Skeletal muscle tissue (tissue), 4 donors: ENCODE results near the gene STK38. TPM values are rescaled to one million over a fixed set of nuclear protein-coding genes. Genes with fewer than 3 reads are reported as not detected.
"Not testable (repeated sequence)": the region's sequence is repeated elsewhere in the genome, so short reads cannot be mapped to it uniquely, and the experiment has no call there.

Experiments
- H3K27ac ChIP-seq: one replicate; pipeline ENCODE4 v1.7.0; 2013; ENCODE audit warnings: mild to moderate bottlenecking, low read depth, low read length, inconsistent platforms
- H3K27me3 ChIP-seq, 3 donors: one replicate each; pipeline ENCODE4 v1.7.0; 2013; ENCODE audit warnings: low read length in 3 of 3; ENCODE audit not compliant: control insufficient read depth in 3 of 3, insufficient read depth in 3 of 3
- H3K36me3 ChIP-seq, 3 donors: one replicate each; pipeline ENCODE4 v1.7.0; 2013; ENCODE audit warnings: low read length in 3 of 3; ENCODE audit not compliant: control insufficient read depth in 3 of 3, insufficient read depth in 3 of 3
- H3K4me1 ChIP-seq, 3 donors: one replicate each; pipeline ENCODE4 v1.7.0; 2013; ENCODE audit warnings: low read length in 3 of 3, mild to moderate bottlenecking in 3 of 3; ENCODE audit not compliant: control insufficient read depth in 3 of 3, insufficient read depth in 3 of 3
- H3K4me3 ChIP-seq, 3 donors: one replicate each; pipeline ENCODE4 v1.7.0; 2013; ENCODE audit warnings: low read length in 3 of 3
- H3K9ac ChIP-seq, 3 donors: one replicate each; pipeline ENCODE4 v1.7.0; 2013; ENCODE audit warnings: low read length in 3 of 3, mild to moderate bottlenecking in 3 of 3, moderate library complexity in 2 of 3, low read depth in 1 of 3
- H3K9me3 ChIP-seq, 3 donors: one replicate each; pipeline ENCODE4 v1.7.0; 2013; ENCODE audit warnings: low read length in 3 of 3; ENCODE audit not compliant: control insufficient read depth in 3 of 3
- total RNA-seq: library from RNA; depleted of rRNA; stranded (reverse); fragments of >200 nt; gene quantifications from one replicate; pipeline ENCODE4 v1.2.3, GENCODE V29; 2014
- donor health status: Osteomylitis.

STK38 gene
- total RNA-seq, result 16.2 TPM

DNA sequence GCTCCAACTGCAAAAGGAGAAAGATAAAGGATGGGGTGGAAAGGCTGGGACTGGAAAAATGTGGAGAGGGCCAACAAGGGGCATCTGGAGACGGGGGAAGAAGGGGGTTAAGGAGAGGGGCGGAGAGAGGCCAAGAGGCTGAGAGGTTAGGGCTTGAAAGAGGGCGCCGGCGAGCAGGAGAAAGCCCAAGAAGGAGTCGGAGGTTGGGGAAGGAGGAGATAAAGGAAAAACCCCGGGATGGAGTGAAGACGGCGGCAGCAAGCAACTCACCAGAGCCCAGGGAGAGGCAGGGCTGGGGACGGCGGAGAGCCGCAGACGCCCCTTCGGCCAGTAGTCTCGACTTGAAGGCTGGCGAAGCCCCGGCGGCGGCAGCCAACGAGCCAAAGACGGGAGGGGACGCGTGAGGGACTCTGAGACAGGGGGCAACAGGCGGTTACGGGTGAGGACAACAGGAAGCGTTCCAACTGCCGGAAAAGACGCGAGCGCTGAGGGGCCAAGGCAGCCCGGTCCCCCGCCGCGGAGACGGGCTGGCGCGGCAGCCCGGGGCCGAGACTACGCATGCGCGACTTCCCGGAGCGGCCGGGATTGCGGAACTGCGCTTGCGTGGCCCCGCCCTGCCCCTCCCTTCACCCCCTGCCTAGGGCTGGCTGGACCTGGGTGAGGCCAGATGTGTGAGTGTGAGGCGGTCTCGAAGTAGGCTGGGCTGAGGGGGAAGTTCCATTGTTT lies at the start of gene STK38:
TSS of gene STK38 (minus strand) at position 560 of the 726 bp plus-strand sequence. CDS start 7,277 bp downstream, outside the sequence.
- no peaks in the 10 kb centered on the region for H3K27me3 ChIP-seq
- peak within 1 kb of the TSS; percentile 94 to 98 (median 95) for H3K4me3 ChIP-seq
- H3K27ac ChIP-seq, result peak within 1 kb of the TSS; percentile 92
- no peaks in the 10 kb centered on the region for H3K9me3 ChIP-seq
- H3K36me3 ChIP-seq, result peaks cover 0 to 3% (median 0%) of the 10 kb centered on the region in 3 donors
- peak within 1 kb of the TSS; percentile 92 to 98 (median 93) for H3K9ac ChIP-seq
- H3K4me1 ChIP-seq, result peaks cover 16 to 24% (median 16%) of the 10 kb centered on the region in 3 donors

GRCh38 chr6:36596356-36596755 lies 49.1 kb upstream of the STK38 start:
- H3K27me3 ChIP-seq, result no peaks in the 10 kb centered on the region
- peak overlapping the region; percentile 47 to 63 (median 63) for H3K9ac ChIP-seq
- peaks cover 33 to 39% (median 34%) of the 10 kb centered on the region in 3 donors for H3K36me3 ChIP-seq
- peak overlapping the region; percentile 97 for H3K27ac ChIP-seq
- H3K9me3 ChIP-seq, result no peaks in the 10 kb centered on the region
- peak overlapping the region; percentile 62 to 99 (median 80) for H3K4me3 ChIP-seq
- peaks cover 37 to 48% (median 44%) of the 10 kb centered on the region in 3 donors for H3K4me1 ChIP-seq

GRCh38 chr6:36594816-36595643 lies 47.8 kb upstream of the STK38 start:
- H3K27ac ChIP-seq, result peak overlapping the region; percentile 97
- no peaks in the 10 kb centered on the region for H3K9me3 ChIP-seq
- peak overlapping the region; percentile 62 to 99 (median 80) for H3K4me3 ChIP-seq
- H3K27me3 ChIP-seq, result no peaks in the 10 kb centered on the region
- H3K4me1 ChIP-seq, result peaks cover 35 to 42% (median 40%) of the 10 kb centered on the region in 3 donors
- peak overlapping the region; percentile 82 to 99 (median 82) for H3K9ac ChIP-seq
- peaks cover 22 to 27% (median 23%) of the 10 kb centered on the region in 3 donors for H3K36me3 ChIP-seq

- H3K4me3 ChIP-seq, result peak within 1 kb of the TSS; percentile 73 to 99 (median 80)
- H3K27ac ChIP-seq, result peak within 1 kb of the TSS; percentile 97
- H3K9ac ChIP-seq, result peak within 1 kb of the TSS; percentile 82 to 99 (median 82)
- no peaks in the 10 kb centered on the region for H3K9me3 ChIP-seq
- H3K27me3 ChIP-seq, result no peaks in the 10 kb centered on the region
- H3K4me1 ChIP-seq, result peaks cover 27 to 34% (median 33%) of the 10 kb centered on the region in 3 donors
- H3K36me3 ChIP-seq, result peaks cover 15 to 18% (median 15%) of the 10 kb centered on the region in 3 donors
Measured at GRCh38 chr6:36594029-36594815, 46.9 kb upstream of the STK38 start, which contains the start of gene SRSF3. SRSF3 (plus strand) TSS chr6:36594362; CDS start chr6:36596763, 2,401 bp downstream.

- Histone ChIP-seq H3K4me3 (peak overlapping the region; percentile 60 to 87 (median 73)), H3K27me3 (no peaks in the 10 kb centered on the region), H3K9ac (peak overlapping the region; percentile 82 to 99 (median 82)), H3K9me3 (no peaks in the 10 kb centered on the region), H3K27ac (peak overlapping the region; percentile 97), H3K4me1 (peaks cover 22 to 28% (median 27%) of the 10 kb centered on the region in 3 donors), H3K36me3 (peaks cover 11 to 12% (median 12%) of the 10 kb centered on the region in 3 donors)
Measured at GRCh38 chr6:36593569-36594028, 46.3 kb upstream of the STK38 start.

GRCh38 chr6:36592221-36592655 lies 45.0 kb upstream of the STK38 start:
- no peaks in the 10 kb centered on the region for H3K27me3 ChIP-seq
- no peak overlapping the region for H3K9ac ChIP-seq
- peaks cover 3 to 4% (median 3%) of the 10 kb centered on the region in 3 donors for H3K36me3 ChIP-seq
- H3K9me3 ChIP-seq, result no peaks in the 10 kb centered on the region
- no peak overlapping the region for H3K4me3 ChIP-seq
- H3K4me1 ChIP-seq, result peaks cover 11 to 15% (median 14%) of the 10 kb centered on the region in 3 donors
- H3K27ac ChIP-seq, result no peak overlapping the region

- Histone ChIP-seq H3K4me1 (peaks cover 4 to 9% (median 7%) of the 10 kb centered on the region in 3 donors), H3K4me3 (no peak overlapping the region), H3K27ac (no peak overlapping the region), H3K36me3 (peaks cover 0 to 2% (median 0%) of the 10 kb centered on the region in 3 donors), H3K9ac (no peak overlapping the region), H3K27me3 (no peaks in the 10 kb centered on the region), H3K9me3 (no peaks in the 10 kb centered on the region)
Measured at GRCh38 chr6:36590237-36590636, 43.0 kb upstream of the STK38 start.

- not testable (repeated sequence) for H3K27me3 ChIP-seq, H3K9ac ChIP-seq, H3K27ac ChIP-seq, H3K4me3 ChIP-seq, H3K36me3 ChIP-seq, H3K9me3 ChIP-seq, H3K4me1 ChIP-seq
Measured at GRCh38 chr6:36589025-36589400, 41.7 kb upstream of the STK38 start.

- Histone ChIP-seq H3K27ac (no peak overlapping the region), H3K36me3 (no peaks in the 10 kb centered on the region), H3K27me3 (no peaks in the 10 kb centered on the region), H3K4me3 (no peak overlapping the region), H3K4me1 (no peaks in the 10 kb centered on the region), H3K9me3 (no peaks in the 10 kb centered on the region), H3K9ac (no peak overlapping the region)
Measured at GRCh38 chr6:36586606-36587005, 39.3 kb upstream of the STK38 start.
